Astrocyte (in vitro differentiated cells and primary cell): ENCODE results near the gene GPD2.

Source experiments
- CTCF ChIP-seq: IDR thresholded peaks from 2 replicates; pipeline ENCODE4 v1.5.1; 2011; ENCODE audit warnings: low read depth, mild to moderate bottlenecking, inconsistent platforms, low read length, moderate library complexity; ENCODE audit not compliant: insufficient read depth
- EZH2 ChIP-seq: IDR thresholded peaks from 2 replicates; pipeline ENCODE4 v1.6.1; 2012; ENCODE audit warnings: mild to moderate bottlenecking, low read length, inconsistent platforms; ENCODE audit not compliant: insufficient read depth

DNA sequence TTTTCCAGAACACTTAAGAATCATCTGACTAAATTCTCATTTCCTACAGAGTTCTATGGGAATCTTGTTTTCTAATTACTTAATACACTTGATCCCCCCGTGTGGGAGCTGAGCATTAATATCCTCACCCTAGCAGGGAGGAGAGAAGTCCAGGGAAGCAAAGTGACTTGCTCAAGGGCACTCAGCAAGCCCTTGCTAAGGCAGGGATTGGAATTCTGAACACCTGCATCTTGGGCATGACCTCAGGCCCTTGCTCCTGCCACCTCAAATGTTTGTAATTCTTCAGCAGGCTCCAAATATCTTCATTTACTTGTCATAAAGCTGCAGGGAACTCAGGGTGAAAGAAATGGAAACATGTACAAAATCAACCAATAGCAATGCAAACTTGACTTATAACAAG lies 162.4 kb downstream of the GPD2 start:
- TF ChIP-seq CTCF (no peak), EZH2 (no peak)
